Stimulated activated naive B cell treated with anti-CD40 and anti-IgM and Interleukin-4, amounts not matched to agents 10 μg/mL and 1 μg/mL and 100 μg/mL, for 72 hours (primary cell): ENCODE results near the gene DHX32.

Source experiments
- ATAC-seq, 2 donors: fragments of 150-1000 bp; cut with Tn5 transposase; replicated peaks; 2 replicates each; pipeline ENCODE4 v1.10.0; 2021; ENCODE audit warnings: moderate library complexity in 1 of 2
- DNase-seq: peaks from one replicate; pipeline ENCODE4 v3.0.0; 2021
- H3K27ac Mint-ChIP-seq: one replicate; pipeline ENCODE4 v1.8.0; 2022; ENCODE audit warnings: mild to moderate bottlenecking, mixed read lengths
- H3K27me3 Mint-ChIP-seq, 2 donors: one replicate each; pipeline ENCODE4 v1.8.0; 2022; ENCODE audit warnings: mixed read lengths in 2 of 2
- H3K36me3 Mint-ChIP-seq, 2 donors: one replicate each; pipeline ENCODE4 v1.8.0; 2022; ENCODE audit warnings: mixed read lengths in 2 of 2, mild to moderate bottlenecking in 1 of 2
- H3K4me1 Mint-ChIP-seq, 2 donors: one replicate each; pipeline ENCODE4 v1.8.0; 2022; ENCODE audit warnings: mixed read lengths in 2 of 2, mild to moderate bottlenecking in 1 of 2
- H3K4me3 Mint-ChIP-seq, 2 donors: one replicate each; pipeline ENCODE4 v1.8.0; 2022; ENCODE audit warnings: mild to moderate bottlenecking in 2 of 2, mixed read lengths in 2 of 2, moderate library complexity in 1 of 2
- H3K9me3 Mint-ChIP-seq, 2 donors: one replicate each; pipeline ENCODE4 v1.8.0; 2022; ENCODE audit warnings: mixed read lengths in 2 of 2, mild to moderate bottlenecking in 1 of 2

DHX32 gene

GRCh38 chr10:125795128-125795527 lies 86.0 kb downstream of the DHX32 start:
- no peak overlapping the region for H3K27ac Mint-ChIP-seq
- H3K4me3 Mint-ChIP-seq: no peak overlapping the region
- H3K9me3 Mint-ChIP-seq: no peaks in the 10 kb centered on the region
- H3K27me3 Mint-ChIP-seq: no peaks in the 10 kb centered on the region
- peaks cover 29 to 53% of the 10 kb centered on the region in 2 donors for H3K36me3 Mint-ChIP-seq
- peaks cover 0 to under 1% of the 10 kb centered on the region in 2 donors for H3K4me1 Mint-ChIP-seq
- ATAC-seq (no peak), DNase-seq (no peak)

GRCh38 chr10:125792342-125793300 lies 88.5 kb downstream of the DHX32 start:
- Mint-ChIP-seq H3K4me3 (no peak overlapping the region), H3K27me3 (no peaks in the 10 kb centered on the region), H3K36me3 (peaks cover 43 to 58% of the 10 kb centered on the region in 2 donors), H3K4me1 (peaks cover 0 to 4% of the 10 kb centered on the region in 2 donors), H3K27ac (no peak overlapping the region), H3K9me3 (no peaks in the 10 kb centered on the region)
- DNase-seq: no peak
- ATAC-seq: no peak

GRCh38 chr10:125788156-125789034 lies 92.7 kb downstream of the DHX32 start:
- Mint-ChIP-seq H3K4me1 (peaks cover 7 to 17% of the 10 kb centered on the region in 2 donors), H3K27ac (no peak overlapping the region), H3K4me3 (no peak overlapping the region), H3K27me3 (no peaks in the 10 kb centered on the region), H3K36me3 (peaks cover 40 to 50% of the 10 kb centered on the region in 2 donors), H3K9me3 (no peaks in the 10 kb centered on the region)
- ATAC-seq (no peak), DNase-seq (no peak)
